Colonic mucosa (tissue), 4 donors: Measurements from ENCODE around the gene CFAP69. TPM values are rescaled to one million over a fixed set of nuclear protein-coding genes. Genes with fewer than 3 reads are reported as not detected.

Experiments used
- DNase-seq: peaks from one replicate; pipeline ENCODE4 v3.0.0-alpha.2; 2020
- H3K27ac ChIP-seq: fragments of 200-600 bp; one replicate; pipeline ENCODE4 v1.8.0; 2021
- H3K27me3 ChIP-seq: fragments of 200-600 bp; one replicate; pipeline ENCODE4 v1.8.0; 2021
- H3K36me3 ChIP-seq: fragments of 200-600 bp; one replicate; pipeline ENCODE4 v1.8.0; 2021
- H3K4me1 ChIP-seq: fragments of 200-600 bp; one replicate; pipeline ENCODE4 v1.8.0; 2021; ENCODE audit warnings: mild to moderate bottlenecking
- H3K4me3 ChIP-seq: fragments of 200-600 bp; one replicate; pipeline ENCODE4 v1.8.0; 2021
- H3K9ac ChIP-seq, 2 donors: one replicate each; pipeline ENCODE4 v1.7.0; 2013; ENCODE audit warnings: control low read depth in 2 of 2, low read depth in 2 of 2, low read length in 2 of 2
- H3K9me3 ChIP-seq: fragments of 200-600 bp; one replicate; pipeline ENCODE4 v1.8.0; 2021
- CTCF ChIP-seq: fragments of 200-600 bp; IDR thresholded peaks from one replicate; pipeline ENCODE4 v1.8.0; 2022; ENCODE audit warnings: antibody characterized with exemption, mild to moderate bottlenecking
- intact Hi-C: fragments of 100-400 bp; cut with DNase I; formaldehyde crosslinking; loops from one replicate; pipeline ENCODE4 v1.14.1; 2022
- total RNA-seq, 2 donors: library from RNA; stranded (reverse); fragmentation: NEBNext Ultra II Directional in 1 of 2; extraction: Animal tissue kit (Norgen Biotek cat#: 25700) in 1 of 2; gene quantifications; one replicate each; pipeline ENCODE4 v1.2.1, GENCODE V29; 2021
- donor health status: healthy.
- donor health status: DM: no; HTN: no; CAD: no.
- donor health status: DM: no; HTN: no; CAD: no.

The CFAP69 gene
- total RNA-seq, 2 donors from 2014 or later, result 3.6 to 4.2 TPM

- H3K9ac ChIP-seq, result no peak overlapping the region
- H3K27me3 ChIP-seq, result no peaks in the 10 kb centered on the region
- H3K4me1 ChIP-seq, result no peaks in the 10 kb centered on the region
- H3K27ac ChIP-seq, result no peak overlapping the region
- H3K36me3 ChIP-seq, result no peaks in the 10 kb centered on the region
- DNase-seq, result no peak
- no peak for TF ChIP-seq CTCF
- no peak overlapping the region for H3K4me3 ChIP-seq
- intact Hi-C loops, result no loop called here
- no peaks in the 10 kb centered on the region for H3K9me3 ChIP-seq
Measured at GRCh38 chr7:90232430-90232829, 12.5 kb upstream of the CFAP69 start.

- no peak for DNase-seq
- Histone ChIP-seq H3K27me3 (no peaks in the 10 kb centered on the region), H3K36me3 (no peaks in the 10 kb centered on the region), H3K9me3 (no peaks in the 10 kb centered on the region), H3K4me1 (no peaks in the 10 kb centered on the region), H3K4me3 (no peak overlapping the region), H3K27ac (no peak overlapping the region), H3K9ac (no peak overlapping the region)
- no peak for TF ChIP-seq CTCF
- intact Hi-C loops, result no loop called here
Measured at GRCh38 chr7:90233569-90233968, 11.4 kb upstream of the CFAP69 start.

- no peaks in the 10 kb centered on the region for H3K9me3 ChIP-seq
- no peak overlapping the region for H3K27ac ChIP-seq
- no peaks in the 10 kb centered on the region for H3K36me3 ChIP-seq
- intact Hi-C loops, result no loop called here
- no peak overlapping the region for H3K9ac ChIP-seq
- DNase-seq, result peak; percentile 48
- no peak overlapping the region for H3K4me3 ChIP-seq
- no peaks in the 10 kb centered on the region for H3K27me3 ChIP-seq
- TF ChIP-seq CTCF, result no peak
- no peaks in the 10 kb centered on the region for H3K4me1 ChIP-seq
Measured at GRCh38 chr7:90236721-90237289, 8.2 kb upstream of the CFAP69 start.

GRCh38 chr7:90238022-90238421 is 7.0 kb upstream of the CFAP69 start:
- intact Hi-C loops, result no loop called here
- DNase-seq, result no peak
- TF ChIP-seq CTCF, result no peak

GRCh38 chr7:90238583-90238982 is 6.4 kb upstream of the CFAP69 start:
- H3K9ac ChIP-seq, result no peak overlapping the region
- H3K27me3 ChIP-seq, result no peaks in the 10 kb centered on the region
- no peaks in the 10 kb centered on the region for H3K9me3 ChIP-seq
- H3K27ac ChIP-seq, result no peak overlapping the region
- intact Hi-C loops, result no loop called here
- no peak overlapping the region for H3K4me3 ChIP-seq
- H3K4me1 ChIP-seq, result no peaks in the 10 kb centered on the region
- no peak for DNase-seq
- TF ChIP-seq CTCF, result no peak
- no peaks in the 10 kb centered on the region for H3K36me3 ChIP-seq

More at GRCh38 chr7:90238022-90238421, 7.0 kb upstream of the CFAP69 start:
- Histone ChIP-seq H3K27ac (no peak overlapping the region), H3K9me3 (no peaks in the 10 kb centered on the region), H3K9ac (no peak overlapping the region), H3K4me3 (no peak overlapping the region), H3K27me3 (no peaks in the 10 kb centered on the region), H3K4me1 (no peaks in the 10 kb centered on the region), H3K36me3 (no peaks in the 10 kb centered on the region)
